Measurements from ENCODE around the gene TTC38.

GRCh38 chr22:46296257-46297150 lies 28.7 kb downstream of the TTC38 start, which contains the start of gene GTSE1:
- TF ChIP-seq EZH2phosphoT487 (IDR thresholded peaks at IDR 0.05; ENCODE audit: borderline replicate concordance, low read length), result no peak
- peak; percentile 29 for TF ChIP-seq CTCF (IDR thresholded peaks at IDR 0.05; ENCODE audit: low read depth, low read length, poor library complexity, severe bottlenecking)
